ENCODE results near the gene NIPA2. TPM values are rescaled to one million over a fixed set of nuclear protein-coding genes. Genes with fewer than 3 reads are reported as not detected.

NIPA2 gene
- total RNA-seq, 1 donor from 2014 or later: 13.5 TPM

- intact Hi-C loops (cut with DNase I): no loop called here
- no peaks in the 10 kb centered on the region for H3K27me3 ChIP-seq
- DNase-seq (ENCODE audit: low spot score in 2 of 2): no peak
- no peaks in the 10 kb centered on the region for H3K9me3 ChIP-seq
- no peaks in the 10 kb centered on the region for H3K4me1 ChIP-seq
- peaks cover 73 to 75% of the 10 kb centered on the region in 2 donors for H3K36me3 ChIP-seq
- no peak overlapping the region for H3K27ac ChIP-seq
- TF ChIP-seq CTCF (IDR thresholded peaks at IDR 0.05): no peak
- H3K4me3 ChIP-seq: no peak overlapping the region
These were observed 65.0 kb downstream of the NIPA2 start for GRCh38 chr15:22903427-22903826.

GRCh38 chr15:22903961-22904534 lies 65.6 kb downstream of the NIPA2 start:
- Histone ChIP-seq H3K27me3 (no peaks in the 10 kb centered on the region), H3K36me3 (peaks cover 73 to 76% of the 10 kb centered on the region in 2 donors), H3K4me3 (no peak overlapping the region), H3K9me3 (no peaks in the 10 kb centered on the region), H3K27ac (no peak overlapping the region), H3K4me1 (no peaks in the 10 kb centered on the region)
- no peak for TF ChIP-seq CTCF (IDR thresholded peaks at IDR 0.05)
- DNase-seq (ENCODE audit: low spot score in 2 of 2): no peak
- intact Hi-C loops (cut with DNase I): no loop called here

GRCh38 chr15:22904736-22905135 lies 66.3 kb downstream of the NIPA2 start:
- no peaks in the 10 kb centered on the region for H3K27me3 ChIP-seq
- no peaks in the 10 kb centered on the region for H3K9me3 ChIP-seq
- no peak overlapping the region for H3K27ac ChIP-seq
- no peaks in the 10 kb centered on the region for H3K4me1 ChIP-seq
- DNase-seq (ENCODE audit: low spot score in 2 of 2): no peak
- intact Hi-C loops (cut with DNase I): no loop called here
- H3K4me3 ChIP-seq: no peak overlapping the region
- no peak for TF ChIP-seq CTCF (IDR thresholded peaks at IDR 0.05)
- peaks cover 73 to 76% of the 10 kb centered on the region in 2 donors for H3K36me3 ChIP-seq

GRCh38 chr15:22907161-22907950 lies 68.9 kb downstream of the NIPA2 start:
- DNase-seq (ENCODE audit: low spot score in 2 of 2): no peak
- Histone ChIP-seq H3K9me3 (no peaks in the 10 kb centered on the region), H3K36me3 (peaks cover 79% of the 10 kb centered on the region in 2 donors), H3K27ac (no peak overlapping the region), H3K27me3 (no peaks in the 10 kb centered on the region), H3K4me1 (no peaks in the 10 kb centered on the region), H3K4me3 (no peak overlapping the region)
- no peak for TF ChIP-seq CTCF (IDR thresholded peaks at IDR 0.05)
- intact Hi-C loops (cut with DNase I): no loop called here

GRCh38 chr15:22908830-22909229 lies 70.4 kb downstream of the NIPA2 start:
- no peak for DNase-seq (ENCODE audit: low spot score in 2 of 2)
- TF ChIP-seq CTCF (IDR thresholded peaks at IDR 0.05): no peak
- intact Hi-C loops (cut with DNase I): no loop called here
- no peak overlapping the region for H3K27ac ChIP-seq
- H3K27me3 ChIP-seq: no peaks in the 10 kb centered on the region
- H3K4me3 ChIP-seq: no peak overlapping the region
- H3K9me3 ChIP-seq: no peaks in the 10 kb centered on the region
- H3K36me3 ChIP-seq: peaks cover 76 to 78% of the 10 kb centered on the region in 2 donors
- no peaks in the 10 kb centered on the region for H3K4me1 ChIP-seq

All from ascending aorta (tissue), 2 donors.